Activated CD4-positive, alpha-beta T cell treated with anti-CD3 and anti-CD28 coated beads, Interleukin-2, Interleukin-6, amounts not matched to agents 100 ng/mL and 50 ng/mL, durations not matched to agents 16 hours and 8 hours (primary cell): ENCODE measurements around the gene EEF1A2.

Experiments used
- DNase-seq: peaks from one replicate; pipeline ENCODE4 v3.0.0-alpha.2; 2020

The EEF1A2 gene

DNA sequence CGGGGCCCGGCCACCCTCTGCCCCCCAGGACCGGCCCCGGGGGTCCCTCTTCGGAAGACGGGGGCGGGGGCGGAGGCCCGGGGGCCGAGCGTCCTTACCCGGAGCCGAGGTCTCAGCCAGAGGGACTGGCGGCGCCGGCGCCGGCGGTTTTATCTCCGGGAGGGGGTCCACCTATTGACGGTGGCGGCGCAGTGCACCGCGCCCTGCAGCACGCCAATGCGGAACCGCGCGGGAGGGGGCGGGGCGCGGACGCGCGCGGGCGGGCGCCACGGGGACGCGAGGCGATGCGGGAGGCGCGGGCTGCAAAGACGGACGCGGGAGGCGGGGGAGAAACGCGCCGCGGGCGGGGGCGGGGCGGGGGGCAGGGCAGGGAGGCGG is at the start of gene EEF1A2:
Gene EEF1A2, minus strand, starts transcription at position 124 of the 378 bp plus-strand sequence. CDS start 1,320 bp downstream, outside the sequence.
- DNase-seq, result no peak

DNA sequence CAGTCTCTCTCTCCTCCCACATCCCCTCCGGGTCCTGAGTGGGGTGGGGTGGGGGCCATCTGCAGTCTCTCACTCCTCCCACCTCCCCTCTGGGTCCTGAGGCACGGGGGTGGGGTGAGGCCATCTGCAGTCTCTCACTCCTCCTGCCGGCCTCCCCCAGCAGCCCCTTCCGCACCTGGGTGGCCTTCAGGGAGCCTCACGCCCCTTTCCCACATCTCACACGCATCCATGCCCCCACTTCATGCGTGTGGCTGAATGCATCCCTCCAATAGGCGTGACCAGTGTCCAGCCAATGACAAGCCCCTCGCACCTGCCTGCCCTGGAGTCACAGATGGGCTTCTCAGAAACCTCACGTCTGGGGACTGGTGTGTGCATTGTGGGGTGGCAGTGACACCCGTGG is 49.7 kb upstream of the EEF1A2 start:
- no peak for DNase-seq

DNA sequence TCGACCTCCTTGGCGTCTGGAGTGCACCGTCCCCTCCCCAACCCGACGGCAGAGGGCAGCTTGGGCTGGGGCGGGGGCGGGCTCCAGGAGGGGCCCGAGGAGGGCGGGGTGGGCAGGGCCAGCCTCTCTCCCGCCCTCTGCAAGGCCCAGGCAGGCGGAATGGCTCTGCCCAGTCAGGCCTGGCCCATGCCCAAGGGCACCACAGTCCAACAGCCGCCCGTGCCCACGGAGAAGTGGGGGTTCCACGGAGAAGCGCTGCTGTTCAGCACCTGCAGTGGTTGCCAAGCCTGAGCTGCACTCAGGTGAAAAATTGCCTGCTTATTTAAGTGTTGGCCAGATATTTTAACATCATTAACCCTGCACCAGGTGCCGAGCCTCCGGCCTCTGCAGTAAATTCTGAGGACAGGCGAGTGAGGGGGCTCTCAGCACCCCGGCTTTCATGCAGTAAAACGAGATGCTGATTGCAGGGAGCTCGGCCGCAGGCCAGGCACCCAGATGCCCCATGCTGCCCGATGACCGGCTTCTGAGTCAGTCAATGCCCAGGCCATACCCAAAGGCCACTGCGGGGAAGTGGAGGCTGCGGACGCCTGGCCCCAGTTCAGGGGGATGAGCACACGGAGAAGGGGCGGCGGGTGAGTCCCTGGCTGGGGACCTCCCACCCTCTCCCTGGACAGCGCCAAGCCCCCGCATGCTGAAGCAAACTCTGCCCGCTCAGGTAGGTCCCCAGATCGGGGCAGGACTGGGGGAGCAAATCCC is 49.0 kb upstream of the EEF1A2 start, which contains the start of gene SRMS:
Gene SRMS, minus strand, starts transcription at position 25 of the 756 bp plus-strand sequence. CDS start 286 bp downstream, outside the sequence.
- no peak for DNase-seq

DNA sequence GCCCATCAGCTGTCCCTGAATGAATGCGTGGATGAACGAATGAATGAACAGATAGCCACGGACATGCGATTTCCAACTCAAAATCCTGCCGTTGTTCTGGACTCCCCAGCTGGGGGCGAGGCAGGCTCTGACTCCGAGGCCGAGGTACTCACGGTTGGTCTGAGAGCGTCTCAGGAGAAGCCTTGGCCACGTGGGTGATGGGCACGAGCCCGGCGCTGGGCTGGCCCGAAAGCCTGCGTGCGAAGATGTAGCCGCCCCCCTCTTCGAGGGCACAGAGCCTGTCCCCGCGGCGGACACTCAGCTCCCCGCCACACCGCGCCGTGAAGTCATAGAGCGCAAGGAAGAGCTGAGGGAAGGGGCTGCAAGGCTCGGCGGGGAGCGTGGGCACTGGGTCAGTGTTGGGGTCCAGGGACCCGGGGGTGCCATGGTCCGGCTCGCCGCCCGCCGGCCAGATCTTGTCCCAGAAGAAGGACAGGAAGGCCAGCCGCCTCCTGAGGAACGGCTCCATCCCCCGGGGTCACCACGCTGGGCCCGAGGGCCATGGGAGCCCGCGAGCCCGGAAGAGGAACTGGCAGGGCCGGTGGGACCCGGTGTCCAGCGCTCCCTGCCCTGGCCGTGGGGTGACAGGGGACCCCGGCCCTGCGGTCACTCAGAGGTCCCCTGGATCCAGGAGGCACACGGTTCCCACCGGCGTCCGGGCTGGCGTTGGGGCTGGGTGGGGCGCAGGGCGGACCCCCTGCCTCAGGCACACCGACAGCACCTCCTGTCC is 48.3 kb upstream of the EEF1A2 start:
- DNase-seq, result no peak

DNA sequence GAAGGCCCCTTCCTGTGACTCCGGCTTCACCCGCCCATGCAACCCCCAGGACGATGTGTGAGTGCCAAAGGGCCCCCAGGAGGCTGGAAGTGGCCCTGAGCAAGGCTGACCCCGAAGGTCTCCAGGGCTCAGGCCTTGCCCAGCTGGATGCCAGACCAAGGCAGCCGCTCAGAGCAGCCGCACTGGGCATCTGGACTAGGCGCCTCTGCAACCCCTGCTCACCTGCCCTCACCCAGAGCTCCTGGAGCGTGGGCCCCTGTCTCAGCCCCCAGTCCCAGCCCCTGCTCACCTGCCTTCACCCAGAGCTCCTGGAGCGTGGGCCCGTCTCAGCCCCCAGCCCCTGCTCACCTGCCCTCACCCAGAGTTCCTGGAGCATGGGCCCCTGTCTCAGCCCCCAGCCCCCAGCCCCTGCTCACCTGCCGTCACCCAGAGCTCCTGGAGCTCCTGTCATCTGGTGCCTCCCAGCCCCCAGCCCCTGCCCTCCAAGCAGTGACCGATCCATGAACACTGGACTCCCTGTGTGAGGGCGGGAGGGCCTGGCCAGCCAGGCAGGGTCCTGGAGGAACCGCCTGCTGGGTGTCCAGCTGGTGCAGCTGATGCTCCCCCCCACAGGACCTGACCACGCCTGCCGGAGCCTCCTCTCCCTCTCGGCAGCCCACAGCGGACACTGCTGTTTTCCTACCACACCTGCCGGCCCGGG is 47.5 kb upstream of the EEF1A2 start:
- no peak for DNase-seq

DNA sequence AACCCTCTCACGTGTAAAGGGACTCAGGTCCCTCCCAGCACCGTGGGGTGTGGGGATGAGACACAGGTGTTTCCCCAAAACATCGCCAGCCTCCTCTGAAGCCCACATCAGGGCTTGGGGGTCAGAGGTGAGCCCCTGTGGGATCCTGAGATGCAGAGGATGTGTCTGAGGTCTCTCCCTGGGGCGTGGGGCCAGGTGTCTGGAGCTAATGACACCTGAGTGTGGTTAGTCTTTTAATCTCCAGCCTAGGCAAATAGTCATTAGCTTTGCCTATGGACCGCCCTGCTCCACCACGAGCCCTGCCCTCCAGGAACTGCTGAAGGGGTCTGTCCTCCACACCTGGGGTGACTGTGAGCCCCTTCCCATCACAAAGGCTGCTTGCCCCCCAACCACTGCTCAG is 46.9 kb upstream of the EEF1A2 start:
- no peak for DNase-seq

DNA sequence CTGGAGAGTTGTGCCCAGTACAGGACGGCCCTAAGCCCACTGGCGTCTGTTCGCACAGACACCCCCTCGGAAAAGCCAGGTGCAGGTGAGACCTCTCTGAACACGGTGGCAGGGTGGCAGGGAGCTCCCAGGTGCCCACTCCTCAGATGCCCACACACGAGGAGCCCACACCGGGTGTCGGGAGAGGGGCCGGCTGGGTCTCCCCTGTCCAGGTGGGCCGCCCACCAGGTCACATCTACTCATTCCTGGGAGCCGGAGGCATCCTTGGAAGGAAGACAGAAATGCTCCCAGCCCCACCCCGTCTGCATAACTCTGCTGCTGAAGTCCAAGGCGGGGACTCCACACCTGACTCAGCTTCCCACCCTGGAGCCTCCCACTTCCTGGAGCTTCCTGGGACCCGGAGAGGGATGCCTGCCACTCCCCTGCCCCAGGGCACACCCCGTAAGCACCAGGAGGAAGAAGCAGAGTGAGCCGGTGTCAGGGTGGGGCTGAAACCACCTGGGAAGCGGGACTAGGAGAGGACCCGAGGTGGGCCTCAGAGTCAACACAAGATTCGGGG is 46.2 kb upstream of the EEF1A2 start:
- DNase-seq, result no peak

DNA sequence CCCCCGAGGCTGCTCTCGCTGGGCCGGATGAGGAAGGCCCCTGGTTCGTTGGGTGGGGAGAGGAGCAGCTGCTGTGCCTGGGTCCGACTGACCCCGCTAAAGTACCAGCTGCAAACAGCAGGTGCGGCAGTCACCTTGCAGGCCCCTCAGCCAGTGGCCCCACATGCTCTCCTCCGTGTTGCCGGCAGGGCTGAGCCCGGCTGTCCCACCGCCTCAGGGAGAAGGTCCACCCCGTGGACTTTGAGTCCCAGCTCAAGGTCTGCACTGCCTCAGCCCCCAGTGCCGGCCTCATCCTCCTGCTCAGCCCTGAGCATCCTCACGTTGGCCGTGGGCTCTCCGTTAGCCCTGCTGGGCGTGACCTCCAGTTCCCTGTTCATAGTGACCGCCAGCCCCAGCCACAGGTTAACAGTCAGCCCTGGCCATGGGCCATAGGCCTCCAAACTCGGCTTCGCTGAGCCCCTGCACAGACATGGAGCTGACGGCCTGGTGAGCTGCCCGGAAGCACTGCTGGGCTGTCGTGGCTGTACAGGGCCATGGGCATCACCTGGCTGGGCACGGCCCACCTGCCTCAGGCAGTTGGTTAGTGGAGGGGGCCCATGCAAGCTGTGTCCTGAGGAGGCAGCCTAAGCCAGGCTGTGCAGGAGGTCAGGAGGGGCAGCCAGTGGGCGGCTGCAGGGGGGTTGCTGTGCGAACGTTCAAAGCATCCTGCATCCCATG is 45.5 kb upstream of the EEF1A2 start:
- DNase-seq, result no peak

DNA sequence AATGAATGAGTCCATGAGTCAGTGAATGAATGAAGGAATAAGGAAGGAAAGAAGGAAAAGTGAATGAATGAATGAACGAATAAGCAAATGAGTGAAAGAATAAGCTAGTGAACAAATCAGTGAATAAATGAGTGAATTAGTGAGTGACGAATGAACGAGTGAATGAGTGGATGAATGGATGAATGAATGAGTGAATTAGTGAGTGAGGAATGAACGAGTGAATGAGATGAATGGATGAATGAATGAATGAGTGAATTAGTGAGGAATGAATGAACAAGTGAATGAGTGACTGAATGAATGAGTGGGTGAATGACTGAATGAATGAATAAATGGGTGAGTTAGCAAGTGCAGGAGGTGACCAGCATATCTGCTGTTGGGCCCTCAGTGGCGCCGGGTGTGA is 44.9 kb upstream of the EEF1A2 start:
- no peak for DNase-seq

DNA sequence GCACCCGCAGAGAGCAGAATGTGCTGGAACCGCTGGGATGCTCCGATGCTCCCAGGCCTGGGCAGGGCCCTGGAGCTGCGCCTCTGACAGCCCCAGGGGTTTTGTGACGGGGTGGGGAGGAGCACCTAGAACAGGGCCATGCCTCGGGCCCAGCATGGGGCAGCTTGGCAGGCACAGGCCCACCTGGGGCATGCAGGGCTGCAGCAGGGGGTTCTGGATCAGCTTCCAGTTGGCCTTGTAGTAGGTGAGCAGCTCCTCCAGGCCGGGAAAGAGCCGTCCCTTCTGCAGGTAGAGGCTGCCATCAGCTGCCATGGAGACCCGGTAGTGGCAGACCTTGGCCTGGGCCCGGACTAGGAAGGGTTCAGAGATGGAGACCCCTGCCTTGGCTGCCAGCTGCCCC is 44.2 kb upstream of the EEF1A2 start:
- no peak for DNase-seq

DNA sequence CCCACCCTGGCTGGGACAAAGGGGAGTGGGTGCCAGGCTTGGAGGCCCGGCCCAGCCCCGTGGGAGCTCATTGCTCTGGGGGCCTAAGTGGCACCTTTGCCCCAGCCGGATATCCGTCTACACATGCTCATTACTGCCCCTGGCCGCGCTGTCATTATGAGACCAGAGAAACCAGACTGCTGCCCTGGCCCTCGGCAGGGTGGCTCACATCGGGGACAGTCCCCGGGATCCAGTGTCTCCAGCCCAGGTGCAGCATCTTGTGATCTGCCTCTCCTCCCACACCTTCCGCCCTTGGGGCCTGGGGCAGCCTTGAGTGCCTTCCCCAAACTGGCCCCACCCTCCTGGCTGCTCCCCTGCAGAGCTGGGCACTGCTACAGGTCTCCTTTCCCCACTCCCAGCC is 43.8 kb upstream of the EEF1A2 start:
- DNase-seq, result no peak

DNA sequence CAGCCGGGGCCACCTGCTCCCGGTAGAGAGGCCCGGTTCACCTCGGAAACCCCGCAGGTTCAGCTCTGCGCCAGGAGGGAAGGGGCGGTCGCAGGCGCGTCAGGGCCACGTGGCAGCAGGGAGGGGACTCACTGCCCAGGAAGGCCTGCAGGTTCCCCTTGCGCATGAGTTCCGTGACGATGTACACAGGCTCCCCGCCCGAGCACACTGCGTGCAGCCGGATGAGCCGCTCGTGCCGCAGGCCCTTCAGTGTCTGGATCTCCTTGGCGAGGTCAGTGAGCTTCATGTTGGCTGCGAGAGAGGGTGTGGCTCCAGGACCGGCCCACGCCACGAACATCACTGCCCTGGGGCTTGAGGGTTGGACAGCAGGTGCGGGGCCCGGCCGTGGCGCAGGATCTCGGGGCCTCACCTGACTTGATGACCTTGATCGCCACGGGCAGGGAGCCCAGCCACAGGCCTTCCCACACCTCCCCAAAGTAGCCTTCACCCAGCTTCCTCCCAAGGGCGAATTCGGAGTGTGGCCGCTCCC is 43.2 kb upstream of the EEF1A2 start:
- DNase-seq, result no peak

DNA sequence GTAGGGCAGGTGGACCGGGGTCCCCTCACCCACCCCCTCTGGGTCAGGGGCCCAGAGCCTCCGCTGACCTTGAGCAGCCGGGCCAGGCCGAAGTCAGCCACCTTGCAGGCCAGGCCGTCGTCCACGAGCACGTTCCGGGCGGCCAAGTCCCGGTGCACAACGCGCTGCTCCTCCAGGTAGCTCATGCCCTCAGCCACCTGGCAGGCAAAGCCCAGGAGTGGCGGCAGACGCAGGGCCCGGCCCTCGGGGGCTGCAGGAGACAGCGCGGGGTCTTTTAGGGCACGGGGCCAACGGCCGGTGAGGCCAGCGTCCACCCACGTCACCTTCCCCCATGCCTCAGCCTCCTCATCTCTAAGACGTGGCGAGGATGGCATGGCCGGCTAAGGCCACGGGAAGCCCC is 42.5 kb upstream of the EEF1A2 start:
- DNase-seq, result no peak

DNA sequence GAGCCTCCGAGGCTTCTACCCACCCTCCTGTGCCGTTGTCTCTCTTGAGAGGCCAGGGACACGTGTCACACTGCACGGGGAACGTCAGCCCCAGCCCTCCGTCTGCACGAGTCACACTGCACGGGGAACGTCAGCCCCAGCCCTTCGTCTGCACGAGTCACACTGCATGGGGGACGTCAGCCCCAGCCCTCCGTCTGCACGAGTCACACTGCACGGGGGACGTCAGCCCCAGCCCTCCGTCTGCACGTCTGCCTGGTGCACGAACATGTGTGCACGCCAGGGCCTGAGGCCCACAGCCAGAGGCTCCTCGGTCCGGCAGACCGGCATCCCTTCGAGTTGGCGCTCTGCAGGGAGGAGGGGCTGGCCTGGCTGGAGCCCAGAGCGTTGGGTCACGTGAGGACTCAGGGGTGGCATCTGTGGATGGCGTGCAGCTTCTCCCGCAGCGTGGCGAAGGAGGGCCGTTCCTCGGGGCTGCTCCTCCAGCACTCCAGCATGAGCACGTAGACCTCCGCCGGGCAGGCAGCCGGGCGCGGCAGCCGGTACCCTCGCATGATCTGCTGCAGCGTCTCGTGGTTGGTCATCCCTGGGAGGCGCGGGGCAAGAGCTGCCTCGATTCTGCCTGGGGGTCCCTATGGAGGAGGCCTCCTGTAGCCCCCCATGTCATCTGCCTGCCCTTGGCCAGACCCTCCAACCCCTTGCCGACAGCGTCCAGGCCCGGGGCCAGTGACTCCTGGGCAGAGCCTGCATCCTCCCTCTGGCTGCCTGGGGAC is 41.7 kb upstream of the EEF1A2 start:
- no peak for DNase-seq

DNA sequence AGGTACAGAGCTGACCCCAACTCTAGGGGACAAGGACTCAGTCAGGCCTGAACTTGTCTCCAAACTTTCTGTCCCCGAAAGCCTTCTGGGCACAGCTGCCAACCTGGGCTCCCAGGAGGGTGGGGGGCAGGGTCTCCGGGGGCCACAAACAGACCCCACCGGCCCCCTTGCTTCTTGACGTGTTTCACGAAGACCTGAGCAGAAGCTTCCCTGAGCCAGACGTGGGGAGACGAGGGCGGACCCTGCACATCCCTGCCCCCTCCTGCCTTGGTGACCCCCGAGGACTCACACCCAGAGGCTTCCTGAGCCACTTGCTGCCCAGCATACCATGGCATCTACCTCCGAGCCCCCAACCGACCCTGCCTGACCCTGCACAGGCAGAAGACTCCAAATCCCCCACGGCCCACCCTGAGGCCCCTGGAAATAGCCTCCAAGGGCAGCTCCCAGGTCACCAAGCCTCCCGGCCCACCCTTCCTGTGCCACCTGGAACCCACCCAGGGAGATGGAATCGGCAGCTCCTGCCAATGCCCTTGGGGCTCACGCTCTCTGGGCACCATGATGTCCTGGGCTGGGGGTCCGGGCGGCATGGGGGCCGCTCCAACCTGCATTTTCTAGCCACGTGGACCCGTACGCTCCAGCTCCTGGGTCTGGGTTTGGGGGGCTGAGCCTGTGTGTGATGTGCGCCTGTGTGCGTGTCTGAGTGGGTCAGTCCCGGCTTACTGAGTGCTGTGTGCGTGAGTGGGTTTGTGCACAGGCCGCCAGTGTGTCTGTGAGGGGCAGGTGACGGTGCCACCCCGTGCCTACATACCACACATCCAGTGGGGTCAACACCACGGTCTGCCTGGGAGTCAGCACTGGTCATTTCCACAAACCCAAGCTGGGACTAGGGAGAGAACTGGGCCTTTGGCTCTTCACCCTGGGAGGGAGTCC is 40.8 kb upstream of the EEF1A2 start:
- DNase-seq, result no peak

DNA sequence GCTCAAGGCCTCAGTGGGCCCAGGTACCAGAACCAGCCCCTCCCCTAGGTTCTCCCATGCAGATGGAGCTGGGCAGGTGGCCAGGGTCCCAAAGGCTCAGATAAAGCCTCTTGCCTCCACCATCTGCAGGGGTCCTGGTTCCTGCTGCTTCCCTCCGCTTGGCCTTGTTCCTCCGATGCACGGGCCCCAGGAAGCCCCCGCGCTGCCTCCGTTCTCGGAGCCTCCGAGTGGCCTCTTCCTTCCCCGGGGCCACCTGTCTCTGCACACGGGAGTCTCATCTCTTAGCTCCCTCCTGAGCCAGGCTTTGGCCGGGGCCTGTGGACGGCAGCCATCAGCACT is 40.2 kb upstream of the EEF1A2 start:
- DNase-seq, result no peak

DNA sequence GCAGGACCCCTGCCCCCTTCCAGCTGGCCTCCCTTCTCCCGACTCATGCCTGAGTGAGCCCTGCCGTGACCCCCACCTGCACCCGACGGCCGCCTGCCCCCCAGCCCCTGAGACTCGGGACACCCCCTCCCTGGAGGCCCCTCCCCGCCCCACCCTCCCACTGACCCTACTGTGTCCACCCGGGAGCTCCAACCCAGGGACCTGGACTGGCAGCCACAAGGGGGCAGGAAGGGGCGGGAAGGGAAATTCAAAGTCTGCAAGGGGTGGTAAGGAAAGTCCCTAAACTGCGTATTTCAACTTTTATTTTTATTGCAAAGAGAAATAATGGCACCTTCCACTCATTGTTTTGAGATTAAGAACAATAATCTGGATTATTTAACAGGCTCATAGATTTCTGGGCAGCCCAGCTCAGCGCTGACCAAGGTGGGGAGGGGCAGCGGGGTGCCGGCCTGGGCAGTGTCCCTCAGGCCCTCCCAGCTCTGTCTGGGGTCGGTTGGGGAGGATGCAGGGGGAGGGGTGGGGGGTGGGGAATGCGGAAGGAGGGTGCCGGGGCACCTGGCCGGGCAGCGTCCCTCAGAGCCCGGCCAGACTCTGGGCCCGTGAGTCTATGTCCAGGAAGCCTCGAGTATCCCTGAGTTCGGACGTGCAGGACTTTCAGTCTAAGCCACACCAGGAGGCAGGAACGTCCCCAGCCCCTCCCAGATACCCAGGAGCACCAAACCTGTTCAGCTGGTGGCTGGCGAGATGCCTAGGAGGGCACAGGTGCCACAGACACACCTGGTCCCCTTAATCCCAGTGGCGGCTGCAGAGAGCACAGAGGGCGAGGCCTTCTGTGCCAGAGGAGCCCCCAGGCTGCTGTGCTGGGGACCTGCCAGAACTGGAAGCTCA is 39.6 kb upstream of the EEF1A2 start:
- DNase-seq, result peak; percentile 32

DNA sequence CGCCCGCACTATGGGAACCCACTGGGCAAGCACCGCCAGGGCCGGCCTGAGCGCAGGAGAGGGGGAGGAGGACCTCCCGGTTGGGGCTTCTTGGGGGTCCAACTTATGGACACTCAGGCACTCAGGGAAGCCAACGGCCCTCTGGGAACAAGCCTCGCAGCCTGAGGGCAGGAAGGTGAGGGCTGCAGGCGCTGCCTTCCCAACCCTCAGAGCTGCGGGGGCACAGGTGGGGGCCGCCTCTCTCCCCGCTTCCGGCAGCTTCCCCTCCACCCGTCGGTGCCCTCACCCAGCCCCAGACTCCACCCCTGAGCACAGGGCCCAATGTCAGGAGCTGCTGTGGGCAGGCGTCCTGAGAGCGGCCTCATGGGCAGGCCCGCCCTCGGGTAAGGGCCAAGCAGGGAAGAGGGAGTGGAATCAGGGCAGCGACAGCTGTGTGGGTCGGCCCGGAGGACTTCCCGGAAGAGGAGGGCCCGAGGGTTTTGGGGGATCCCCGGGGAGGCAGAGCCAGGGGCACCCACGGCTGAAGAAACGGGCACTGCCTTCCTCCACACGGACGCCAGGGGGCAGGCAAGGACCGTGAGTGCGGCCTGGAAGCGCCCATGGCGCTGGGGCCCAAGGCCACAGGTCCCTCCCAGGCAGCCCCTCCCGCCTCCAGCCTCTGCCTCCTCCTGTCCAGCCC is 38.8 kb upstream of the EEF1A2 start:
- peak; percentile 98 for DNase-seq

DNA sequence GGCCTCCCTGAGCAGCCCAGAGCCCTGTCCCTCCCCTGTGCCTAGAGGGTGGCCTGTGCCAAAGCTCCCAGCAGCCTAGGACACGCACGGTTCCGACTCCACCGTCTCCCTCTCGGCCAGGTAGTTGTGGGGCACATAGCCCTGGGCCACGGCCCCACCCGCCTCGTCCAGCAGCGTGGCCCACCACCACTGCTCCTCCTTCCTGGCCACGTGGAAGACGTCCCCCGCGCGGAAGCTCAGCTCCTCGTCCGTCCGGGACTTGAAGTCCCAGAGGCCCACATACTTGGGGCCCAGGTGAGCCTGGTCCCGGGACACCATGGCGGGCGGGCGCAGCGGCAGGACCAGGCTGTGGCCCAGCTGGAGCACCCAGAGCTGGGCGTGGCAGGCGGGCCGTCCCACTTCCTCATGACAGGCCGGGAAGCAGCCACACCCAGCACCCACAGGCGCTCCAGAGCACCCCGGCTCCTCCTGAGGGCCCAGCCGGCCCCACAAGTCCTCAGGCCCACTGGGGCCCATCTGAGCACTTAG is 38.2 kb upstream of the EEF1A2 start, which contains the start of gene PTK6:
Gene PTK6, minus strand, starts transcription at position 380 of the 528 bp plus-strand sequence. Its CDS starts 62 bp downstream, at position 318.
- peak; percentile 56 for DNase-seq
